Bone marrow (tissue), 2 donors: ENCODE data around the gene RFTN2.

Experiments used
- DNase-seq, 2 donors: peaks; one replicate each; lab custom pipeline; 2025; lab: John Stamatoyannopoulos, UW

The RFTN2 gene

DNA sequence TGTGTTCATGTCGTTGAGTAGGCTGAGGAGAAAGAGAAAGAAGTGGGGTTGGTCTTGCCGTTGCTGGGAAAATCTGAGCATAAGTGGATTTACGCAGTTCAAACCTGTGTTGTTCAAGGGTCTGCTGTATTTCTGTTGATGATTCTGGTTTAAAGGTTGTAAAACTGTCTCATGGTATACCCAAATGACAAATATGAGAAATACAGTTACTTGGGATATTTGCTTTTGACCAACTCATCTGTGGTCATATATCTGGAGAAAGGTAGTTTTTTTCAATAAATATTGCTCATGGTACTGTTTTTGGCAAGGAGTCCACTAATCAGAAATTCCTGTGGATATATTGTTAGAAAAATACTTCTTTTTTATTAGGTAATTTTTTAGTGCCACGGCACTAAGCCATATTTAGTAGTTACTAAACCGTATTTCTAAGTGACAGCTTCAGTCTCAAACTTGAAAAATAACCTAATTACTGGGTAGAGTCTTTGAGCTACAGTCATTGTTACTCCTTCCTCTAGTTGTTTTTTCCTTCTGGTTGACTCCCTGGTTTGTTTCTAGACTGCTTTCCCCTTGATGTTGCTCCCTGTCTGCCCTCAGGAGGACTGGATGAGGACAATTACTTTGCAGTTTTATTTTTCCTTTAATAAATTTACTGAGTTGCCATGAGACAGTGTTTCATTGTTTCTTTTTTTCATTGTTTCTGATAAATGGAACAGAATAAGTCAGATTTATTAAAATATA is 128.1 kb downstream of the RFTN2 start:
- DNase-seq: no peak

DNA sequence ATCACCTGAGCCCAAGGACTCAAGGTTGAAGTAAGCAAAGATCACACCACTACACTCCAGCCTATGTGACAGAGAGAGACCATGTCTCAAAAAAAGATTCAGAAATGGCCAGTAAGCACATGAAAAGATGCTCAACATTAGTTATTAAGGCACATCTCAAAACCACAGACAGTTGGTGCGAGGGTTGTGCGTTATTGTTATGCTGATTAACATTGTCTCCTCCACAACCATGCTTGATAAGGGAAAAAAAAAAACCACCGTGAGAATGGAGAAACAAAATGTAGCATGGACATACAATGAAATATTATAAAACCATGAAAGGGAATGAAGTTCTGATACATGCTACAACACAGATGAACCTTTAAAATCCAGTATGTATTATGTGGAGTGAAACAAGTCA is 132.2 kb downstream of the RFTN2 start:
- no peak for DNase-seq

DNA sequence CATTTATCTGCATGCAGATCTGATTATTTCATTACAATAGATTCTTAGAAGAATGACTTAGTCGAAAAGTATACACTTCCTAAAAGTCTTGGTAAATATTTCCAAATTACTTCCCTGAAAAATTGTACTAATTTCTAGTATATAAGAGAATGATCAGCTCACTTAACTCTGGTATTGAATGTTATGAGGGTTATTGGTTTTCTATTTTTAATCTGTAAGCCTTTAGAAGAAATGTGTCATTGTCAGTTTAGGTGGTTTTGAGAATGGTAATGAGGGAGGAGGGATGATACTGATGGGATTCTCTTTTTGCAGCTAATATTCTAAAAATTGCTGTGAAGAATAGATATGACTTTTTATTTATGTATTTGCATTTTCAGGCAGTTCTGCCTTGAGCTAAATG is 135.7 kb downstream of the RFTN2 start:
- DNase-seq: no peak

DNA sequence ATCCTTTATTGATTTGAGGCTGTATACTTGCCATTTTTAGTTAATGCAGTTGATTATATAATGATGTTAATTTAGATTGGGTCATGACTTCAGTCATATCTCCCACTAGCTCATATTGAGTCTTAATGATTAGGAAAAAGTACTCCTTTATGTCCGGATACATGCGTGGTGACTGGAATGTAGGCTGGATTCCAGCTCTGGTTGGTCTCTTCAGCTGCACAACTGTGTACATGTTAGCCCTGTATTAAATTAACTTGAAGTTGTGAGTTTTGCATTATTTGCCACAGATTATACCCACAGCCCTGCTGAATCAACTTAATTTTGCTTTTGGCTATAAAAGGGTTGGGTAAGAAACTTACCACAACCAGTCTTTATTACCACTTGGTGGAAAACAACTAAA is 137.0 kb downstream of the RFTN2 start:
- DNase-seq: no peak
